Gastrocnemius medialis (tissue), 4 donors: ENCODE data around the gene CARNS1. TPM values are rescaled to one million over a fixed set of nuclear protein-coding genes. Genes with fewer than 3 reads are reported as not detected.
"Not testable (repeated sequence)": the region's sequence is repeated elsewhere in the genome, so short reads cannot be mapped to it uniquely, and the experiment has no call there.

Experiments
- ATAC-seq, 2 donors: fragments of 150-250 bp; one replicate each; pipeline ENCODE4 v1.9.1; 2016
- DNase-seq, 2 donors: peaks; one replicate each; pipeline ENCODE4 v3.0.0-alpha.2; 2019
- H3K27ac ChIP-seq, 4 donors: fragments of 200-600 bp; sonication (generic); 1 replicate in 1 of 4; 2 replicates in 3 of 4; pipeline ENCODE4 v1.5.1; 2016 to 2018; ENCODE audit warnings: mild to moderate bottlenecking in 2 of 4, moderate library complexity in 1 of 4
- H3K27me3 ChIP-seq, 3 donors: fragments of 200-600 bp; sonication (generic) in 2 of 3; 1 replicate in 1 of 3; 2 replicates in 2 of 3; pipeline versions ENCODE4 v1.5.1 to v1.6.0; 2016 to 2019; ENCODE audit warnings: mild to moderate bottlenecking in 1 of 3, moderate library complexity in 1 of 3
- H3K36me3 ChIP-seq, 2 donors: fragments of 200-600 bp; sonication (generic) in 1 of 2; one replicate each; pipeline ENCODE4 v1.5.1; 2017 to 2018
- H3K4me1 ChIP-seq, 2 donors: fragments of 200-600 bp; sonication (generic) in 1 of 2; one replicate each; pipeline ENCODE4 v1.5.1; 2016 to 2017; ENCODE audit warnings: mild to moderate bottlenecking in 2 of 2
- H3K4me3 ChIP-seq, 4 donors: fragments of 200-600 bp; sonication (generic) in 3 of 4; 1 replicate in 1 of 4; 2 replicates in 3 of 4; pipeline ENCODE4 v1.5.1; 2016 to 2019; ENCODE audit warnings: mild to moderate bottlenecking in 2 of 4
- H3K9me3 ChIP-seq, 3 donors: fragments of 200-600 bp; sonication (generic) in 2 of 3; 1 replicate in 1 of 3; 2 replicates in 2 of 3; pipeline ENCODE4 v1.5.1; 2016 to 2019
- POLR2A ChIP-seq, 2 donors: fragments of 450-650 bp; IDR thresholded peaks; one replicate each; pipeline ENCODE4 v1.6.1; 2017; ENCODE audit warnings: antibody characterized with exemption in 2 of 2, mild to moderate bottlenecking in 2 of 2, moderate library complexity in 2 of 2
- in situ Hi-C, 4 donors: fragments of 200-750 bp; cut with MboI; loops; one replicate each; pipeline versions ENCODE4 v1.15.0 to v1.8.0; 2017; ENCODE audit warnings: low sequenced_read_pairs in 4 of 4
- intact Hi-C: fragments of 100-400 bp; cut with DNase I; formaldehyde crosslinking; loops from one replicate; pipeline ENCODE4 v1.15.1; 2023; ENCODE audit warnings: low total_unique reads
- total RNA-seq, 4 donors: library from RNA; depleted of rRNA; stranded (reverse); fragments of >200 nt; gene quantifications; one replicate each; pipeline versions ENCODE4 v1.1.0 to v1.2.3, GENCODE V29; 2016
- TF ChIP-seq, protein P1 (sequence below), 5 experiments: fragments of 450-650 bp in 3 of 5; fragments of 200-600 bp in 2 of 5; sonication (generic) in 2 of 5; IDR thresholded peaks in 4 of 5; conservative IDR thresholded peaks in 1 of 5; 1 replicate in 4 of 5; 2 replicates in 1 of 5; pipeline ENCODE4 v1.5.1; 2016 to 2019; ENCODE audit warnings: antibody characterized with exemption in 5 of 5, mild to moderate bottlenecking in 3 of 5, moderate library complexity in 3 of 5

CARNS1 gene
- total RNA-seq, 4 donors from 2014 or later: 2.5 to 11.0 (median 4.9) TPM

DNA sequence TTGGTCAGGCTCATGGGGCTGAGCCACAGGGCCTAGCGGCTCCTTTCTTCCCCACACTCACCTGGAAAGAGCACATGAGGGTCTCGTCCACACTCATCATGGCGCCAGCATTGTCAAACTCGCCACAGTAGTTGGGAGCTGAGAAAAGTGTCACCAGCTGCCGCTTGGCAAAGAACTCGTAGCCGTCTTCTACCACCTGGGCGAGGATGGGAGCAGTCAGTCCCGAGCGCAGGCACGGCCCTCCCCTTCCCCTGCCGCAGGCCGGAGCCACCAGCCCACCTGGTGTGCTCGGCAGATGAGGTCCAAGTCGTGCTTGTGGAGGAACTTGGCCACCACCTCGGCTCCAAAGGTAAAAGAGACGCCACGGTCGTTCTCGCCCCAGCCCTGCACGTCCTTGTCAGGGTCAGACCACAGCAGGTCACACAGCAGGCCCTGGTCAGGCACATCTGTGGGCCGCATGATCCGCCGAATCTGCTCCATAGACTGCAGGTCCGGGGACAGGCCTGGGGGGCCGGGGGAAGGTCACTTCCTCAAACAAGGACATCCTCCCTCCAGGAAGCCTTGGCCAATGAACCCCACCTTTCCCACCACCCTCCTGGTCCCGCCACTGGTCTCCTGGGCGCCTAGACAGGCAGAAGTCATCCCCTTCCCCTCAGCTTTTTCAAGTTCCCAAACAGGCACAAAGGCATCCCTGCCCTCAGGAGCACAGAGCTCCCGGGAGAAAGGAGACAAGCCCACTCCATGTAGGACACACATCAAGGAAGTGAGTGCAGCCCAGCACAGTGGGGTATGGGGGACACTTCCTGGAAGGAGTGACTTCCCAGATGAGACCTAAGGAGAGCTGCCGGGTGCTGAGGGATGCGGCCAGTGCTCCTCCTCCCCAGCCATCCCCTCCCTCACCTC, 16.6 kb upstream of the CARNS1 start:
- no peaks in the 10 kb centered on the region for H3K27me3 ChIP-seq
- no peak overlapping the region for H3K4me3 ChIP-seq
- ATAC-seq: no peak
- no peak overlapping the region for H3K27ac ChIP-seq
- DNase-seq: no peak
- no peaks in the 10 kb centered on the region for H3K9me3 ChIP-seq
- peaks cover 0 to 43% of the 10 kb centered on the region in 2 donors for H3K36me3 ChIP-seq
- in situ Hi-C loops: loop anchor here (10.0 kb wide), 2 partner anchors 76 to 106 kb away; partner anchors contain the start of genes CDK2AP2 (in 3 of the 4) and PITPNM1 (in 3 of the 4)
- intact Hi-C loops: no loop called here
- H3K4me1 ChIP-seq: peaks cover 20 to 22% of the 10 kb centered on the region in 2 donors
- no peak for TF ChIP-seq POLR2A (IDR thresholded peaks at IDR 0.05)
- TF ChIP-seq, protein P1, sequence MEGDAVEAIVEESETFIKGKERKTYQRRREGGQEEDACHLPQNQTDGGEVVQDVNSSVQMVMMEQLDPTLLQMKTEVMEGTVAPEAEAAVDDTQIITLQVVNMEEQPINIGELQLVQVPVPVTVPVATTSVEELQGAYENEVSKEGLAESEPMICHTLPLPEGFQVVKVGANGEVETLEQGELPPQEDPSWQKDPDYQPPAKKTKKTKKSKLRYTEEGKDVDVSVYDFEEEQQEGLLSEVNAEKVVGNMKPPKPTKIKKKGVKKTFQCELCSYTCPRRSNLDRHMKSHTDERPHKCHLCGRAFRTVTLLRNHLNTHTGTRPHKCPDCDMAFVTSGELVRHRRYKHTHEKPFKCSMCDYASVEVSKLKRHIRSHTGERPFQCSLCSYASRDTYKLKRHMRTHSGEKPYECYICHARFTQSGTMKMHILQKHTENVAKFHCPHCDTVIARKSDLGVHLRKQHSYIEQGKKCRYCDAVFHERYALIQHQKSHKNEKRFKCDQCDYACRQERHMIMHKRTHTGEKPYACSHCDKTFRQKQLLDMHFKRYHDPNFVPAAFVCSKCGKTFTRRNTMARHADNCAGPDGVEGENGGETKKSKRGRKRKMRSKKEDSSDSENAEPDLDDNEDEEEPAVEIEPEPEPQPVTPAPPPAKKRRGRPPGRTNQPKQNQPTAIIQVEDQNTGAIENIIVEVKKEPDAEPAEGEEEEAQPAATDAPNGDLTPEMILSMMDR (IDR thresholded peaks at IDR 0.05 in 4 of 5, conservative IDR thresholded peaks at IDR 0.05 in 1 of 5): no peak

DNA sequence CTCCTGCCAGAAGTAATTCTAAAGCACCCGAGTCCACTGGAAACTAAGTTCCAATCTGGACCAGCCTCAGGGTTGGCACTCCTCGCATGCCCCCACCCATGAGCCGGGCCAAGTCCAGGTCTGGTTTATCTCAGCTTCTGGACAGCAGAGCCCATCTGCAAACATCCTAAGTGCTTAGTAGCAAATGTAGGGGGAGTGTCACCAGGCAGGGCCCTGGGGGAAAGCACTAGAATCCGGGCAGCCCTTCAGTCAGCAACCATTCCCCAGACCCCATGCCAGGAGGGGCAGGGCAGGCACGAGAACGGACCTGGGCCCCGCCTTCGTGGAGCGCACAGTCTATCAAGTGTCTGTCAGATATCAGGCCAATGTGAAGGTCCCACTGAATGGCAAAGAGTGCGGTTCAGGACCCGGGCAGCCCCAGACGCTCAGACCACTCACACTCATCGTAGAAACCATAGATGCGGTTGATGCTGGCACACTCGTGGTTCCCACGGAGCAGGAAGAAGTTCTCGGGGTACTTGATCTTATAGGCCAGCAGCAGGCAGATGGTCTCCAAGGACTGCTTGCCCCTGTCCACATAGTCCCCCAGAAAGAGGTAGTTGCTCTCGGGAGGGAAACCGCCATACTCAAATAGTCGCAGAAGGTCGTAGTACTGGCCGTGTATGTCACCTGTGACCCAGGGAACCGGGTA, 15.1 kb upstream of the CARNS1 start:
- in situ Hi-C loops (no loop called here), intact Hi-C loops (no loop called here)
- ATAC-seq (no peak), DNase-seq (no peak)
- Histone ChIP-seq H3K27ac (peak overlapping the region; percentile 87 to 96 (median 90)), H3K4me3 (peak overlapping the region; percentile 70 to 97 (median 80)), H3K27me3 (no peaks in the 10 kb centered on the region), H3K4me1 (peaks cover 20 to 22% of the 10 kb centered on the region in 2 donors), H3K36me3 (peaks cover 0 to 43% of the 10 kb centered on the region in 2 donors), H3K9me3 (no peaks in the 10 kb centered on the region)
- TF ChIP-seq, protein P1 (IDR thresholded peaks at IDR 0.05 in 4 of 5, conservative IDR thresholded peaks at IDR 0.05 in 1 of 5): no peak
- TF ChIP-seq POLR2A (IDR thresholded peaks at IDR 0.05): no peak

DNA sequence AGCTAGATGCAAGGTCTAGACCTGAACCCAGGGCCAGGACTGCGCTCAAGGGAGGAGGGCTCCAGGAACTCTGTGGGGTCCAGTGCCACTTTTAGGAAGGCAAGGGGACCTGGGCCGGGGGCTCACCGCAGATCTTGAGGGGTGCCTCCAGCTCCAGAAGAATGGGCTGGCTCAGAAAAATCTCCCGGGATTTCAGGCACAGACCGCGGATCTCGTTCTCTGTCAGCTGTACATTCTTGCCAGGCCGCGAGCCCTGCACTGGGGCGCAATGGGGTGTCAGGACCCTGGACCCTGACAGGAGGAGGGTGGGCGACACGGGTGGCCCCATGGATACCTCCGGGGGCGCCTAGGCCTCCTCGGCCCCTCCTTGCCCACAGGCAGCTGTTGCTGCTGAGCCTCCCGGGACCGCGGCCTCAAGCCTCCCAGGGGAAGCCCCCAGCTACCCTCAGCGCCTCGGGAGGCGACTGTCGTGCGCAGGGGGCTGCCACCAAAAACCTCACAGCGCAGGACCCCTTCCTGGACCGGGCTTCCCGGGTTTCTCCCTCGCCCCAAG, 14.5 kb upstream of the CARNS1 start:
- Histone ChIP-seq H3K9me3 (no peaks in the 10 kb centered on the region), H3K27ac (peak overlapping the region; percentile 87 to 96 (median 90)), H3K4me3 (peak overlapping the region; percentile 70 to 97 (median 80)), H3K27me3 (no peaks in the 10 kb centered on the region), H3K36me3 (peaks cover 0 to 39% of the 10 kb centered on the region in 2 donors), H3K4me1 (peaks cover 20 to 22% of the 10 kb centered on the region in 2 donors)
- no peak for TF ChIP-seq POLR2A (IDR thresholded peaks at IDR 0.05)
- TF ChIP-seq, protein P1 (IDR thresholded peaks at IDR 0.05 in 4 of 5, conservative IDR thresholded peaks at IDR 0.05 in 1 of 5): no peak
- in situ Hi-C loops (no loop called here), intact Hi-C loops (loop anchor here (1.0 kb wide), 3 partner anchors 68 to 105 kb away; partner anchors contain the start of genes AIP and TMEM134)
- ATAC-seq (peak in 1 of 2 donors; percentile 5), DNase-seq (no peak)

DNA sequence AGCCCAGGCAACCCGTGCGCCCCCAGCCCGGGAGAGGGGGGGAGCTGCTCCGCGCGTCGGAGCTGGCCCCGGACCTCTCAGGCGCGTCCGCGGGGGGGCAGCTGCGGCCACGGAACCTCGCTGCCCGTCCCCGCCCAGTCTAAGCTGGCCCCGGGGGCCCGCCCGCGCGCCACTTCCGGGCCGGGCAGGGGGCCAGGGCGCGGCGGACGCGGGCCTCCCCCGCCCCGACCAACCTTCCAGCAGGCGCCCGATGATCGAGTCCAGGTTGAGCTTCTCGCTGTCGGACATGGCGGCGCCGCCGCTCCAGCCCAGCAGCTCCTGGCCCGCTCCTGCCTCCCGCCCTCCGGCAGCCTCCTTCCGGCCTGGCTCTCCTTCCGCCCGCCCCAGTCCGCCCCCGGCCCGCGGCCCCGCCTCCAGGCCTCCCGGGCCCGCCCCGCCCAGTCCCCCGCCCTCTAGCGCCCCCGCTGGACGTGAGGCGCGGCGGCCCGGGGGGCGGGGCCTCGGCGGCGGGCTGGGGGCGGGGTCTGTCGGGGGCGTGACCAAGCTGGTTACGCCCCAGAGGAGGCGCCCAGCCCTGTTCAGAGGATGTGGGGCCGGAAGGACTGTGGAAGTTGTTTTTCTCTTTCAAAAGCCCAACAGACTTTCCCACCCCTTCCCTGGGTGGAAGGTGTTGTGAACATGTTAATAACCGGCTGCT, 13.8 kb upstream of the CARNS1 start, which contains the start of gene PPP1CA:
Gene PPP1CA, minus strand, starts transcription at position 364 of the 697 bp plus-strand sequence. Its CDS starts 76 bp downstream, at position 288.
- ATAC-seq (peak; percentile 90 to 92), DNase-seq (peak; percentile 81 to 87)
- H3K4me3 ChIP-seq: peak within 1 kb of the TSS; percentile 70 to 97 (median 80)
- H3K9me3 ChIP-seq: no peaks in the 10 kb centered on the region
- H3K27me3 ChIP-seq: no peaks in the 10 kb centered on the region
- peaks cover 20 to 22% of the 10 kb centered on the region in 2 donors for H3K4me1 ChIP-seq
- H3K36me3 ChIP-seq: peaks cover 0 to 33% of the 10 kb centered on the region in 2 donors
- in situ Hi-C loops (no loop called here), intact Hi-C loops (loop anchor here (1.0 kb wide), 4 partner anchors 20 to 105 kb away; partner anchors contain the start of genes AIP and TMEM134)
- H3K27ac ChIP-seq: peak within 1 kb of the TSS; percentile 87 to 96 (median 90)
- TF ChIP-seq POLR2A (IDR thresholded peaks at IDR 0.05): peak; percentile 75 to 83
- TF ChIP-seq, protein P1 (IDR thresholded peaks at IDR 0.05 in 4 of 5, conservative IDR thresholded peaks at IDR 0.05 in 1 of 5): peak; percentile 33 to 93 (median 55)

DNA sequence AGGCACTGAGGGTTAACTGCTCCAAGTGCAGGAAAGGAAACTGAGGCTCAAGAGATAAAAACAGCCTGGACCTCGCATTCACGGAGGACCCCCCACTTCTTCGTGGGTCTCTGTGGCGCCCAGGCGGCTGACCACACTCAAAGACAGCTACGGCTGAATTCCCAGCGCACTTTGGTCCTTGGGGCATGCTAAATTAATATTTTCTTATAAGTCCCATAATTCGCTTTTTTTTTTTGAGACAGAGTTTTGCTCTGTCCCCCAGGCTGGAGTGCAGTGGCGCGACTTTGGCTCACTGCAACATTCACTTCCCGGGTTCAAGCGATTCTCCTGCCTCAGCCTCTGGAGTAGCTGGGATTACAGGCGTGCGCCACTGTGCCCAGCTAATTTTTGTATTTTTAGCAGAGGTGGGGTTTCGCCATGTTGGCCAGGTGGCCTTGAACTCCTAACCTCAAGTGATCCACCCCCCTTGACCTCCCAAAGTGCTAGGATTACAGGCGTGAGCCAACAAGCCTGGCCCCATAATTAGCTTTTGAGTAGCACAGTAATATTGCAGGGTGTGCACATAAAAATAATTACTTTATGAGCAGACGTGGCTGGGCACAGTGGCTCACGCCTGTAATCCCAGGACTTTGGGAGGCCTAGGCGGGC, 13.2 kb upstream of the CARNS1 start:
- peak overlapping the region; percentile 35 to 97 (median 72) for H3K4me3 ChIP-seq
- peak overlapping the region; percentile 87 to 96 (median 90) for H3K27ac ChIP-seq
- H3K9me3 ChIP-seq, H3K27me3 ChIP-seq, ATAC-seq, DNase-seq, in situ Hi-C loops: not testable (repeated sequence)
- intact Hi-C loops: loop anchor here (1.0 kb wide), 1 partner anchor 19 kb away; no protein-coding TSS in a partner anchor
- peaks cover 20% of the 10 kb centered on the region in 2 donors for H3K4me1 ChIP-seq
- H3K36me3 ChIP-seq: peaks cover 0 to 28% of the 10 kb centered on the region in 2 donors

DNA sequence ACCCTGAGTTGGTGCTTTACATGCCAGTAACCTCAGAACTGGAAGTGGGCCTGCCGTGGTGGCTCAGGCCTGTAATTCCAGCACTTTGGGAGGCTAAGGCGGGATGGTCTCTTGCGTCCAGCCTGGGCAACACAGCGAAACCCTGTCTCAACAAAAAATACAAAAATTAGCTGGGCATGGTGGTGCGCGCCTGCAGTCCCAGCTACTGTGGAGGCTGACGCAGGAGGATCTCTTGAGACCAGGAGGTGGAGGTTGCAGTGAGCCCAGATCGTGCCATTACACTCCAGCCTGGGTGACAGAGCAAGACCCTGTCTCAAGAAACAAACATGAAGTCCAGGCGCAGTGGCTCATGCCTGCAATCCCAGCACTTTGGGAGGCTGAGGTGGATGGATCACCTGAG, 12.4 kb upstream of the CARNS1 start:
- not testable (repeated sequence) for H3K4me3 ChIP-seq

More for the DNA sequence above, 12.4 kb upstream of the CARNS1 start:
- H3K27me3 ChIP-seq, in situ Hi-C loops, ATAC-seq, intact Hi-C loops, H3K9me3 ChIP-seq, DNase-seq: not testable (repeated sequence)
- H3K4me1 ChIP-seq: peaks cover 19 to 20% of the 10 kb centered on the region in 2 donors
- peaks cover 0 to 20% of the 10 kb centered on the region in 2 donors for H3K36me3 ChIP-seq
- peak overlapping the region in 1 of 4 donors; percentile 89 for H3K27ac ChIP-seq
